NCI-H2081 treated with DMSO at 0.1 percent for 48 hours (cell line): Measurements from ENCODE around the gene GALR1.
"Not testable (repeated sequence)": the region's sequence is repeated elsewhere in the genome, so short reads cannot be mapped to it uniquely, and the experiment has no call there.

Source experiments
- DNase-seq: peaks from one replicate; lab custom pipeline; 2025; lab: John Stamatoyannopoulos, UW

Gene GALR1

GRCh38 chr18:77249569-77250500 lies at the start of gene GALR1:
Gene GALR1 (plus strand): TSS chr18:77249848. CDS start chr18:77250549, 701 bp downstream.
- DNase-seq, result no peak

- no peak for DNase-seq
Measured at GRCh38 chr18:77201506-77201905, 48.1 kb upstream of the GALR1 start.

GRCh38 chr18:77202329-77202728 lies 47.3 kb upstream of the GALR1 start:
- DNase-seq, result no peak

GRCh38 chr18:77203071-77203470 lies 46.6 kb upstream of the GALR1 start:
- DNase-seq, result no peak

GRCh38 chr18:77203851-77204250 lies 45.8 kb upstream of the GALR1 start:
- DNase-seq, result no peak

GRCh38 chr18:77205769-77206168 lies 43.9 kb upstream of the GALR1 start:
- no peak for DNase-seq

- no peak for DNase-seq
Measured at GRCh38 chr18:77206676-77207374, 42.8 kb upstream of the GALR1 start.

GRCh38 chr18:77207540-77207939 lies 42.1 kb upstream of the GALR1 start:
- DNase-seq, result no peak

- no peak for DNase-seq
Measured at GRCh38 chr18:77208964-77209363, 40.7 kb upstream of the GALR1 start.

- DNase-seq, result no peak
Measured at GRCh38 chr18:77209587-77209986, 40.1 kb upstream of the GALR1 start.

GRCh38 chr18:77210249-77210648 lies 39.4 kb upstream of the GALR1 start:
- no peak for DNase-seq

- DNase-seq, result no peak
Measured at GRCh38 chr18:77218642-77219041, 31.0 kb upstream of the GALR1 start.

- no peak for DNase-seq
Measured at GRCh38 chr18:77220726-77221125, 28.9 kb upstream of the GALR1 start.

- DNase-seq, result no peak
Measured at GRCh38 chr18:77222464-77222863, 27.2 kb upstream of the GALR1 start.

- no peak for DNase-seq
Measured at GRCh38 chr18:77223221-77223639, 26.4 kb upstream of the GALR1 start.

- no peak for DNase-seq
Measured at GRCh38 chr18:77223653-77224052, 26.0 kb upstream of the GALR1 start.

GRCh38 chr18:77230645-77231044 lies 19.0 kb upstream of the GALR1 start:
- DNase-seq, result no peak

GRCh38 chr18:77234504-77235365 lies 14.9 kb upstream of the GALR1 start:
- DNase-seq, result no peak

- DNase-seq, result not testable (repeated sequence)
Measured at GRCh38 chr18:77239285-77239684, 10.4 kb upstream of the GALR1 start.

GRCh38 chr18:77248873-77249568 lies 627 bp upstream of the GALR1 start:
- DNase-seq, result no peak

GRCh38 chr18:77250501-77250925 lies 865 bp downstream of the GALR1 start:
- no peak for DNase-seq
